NCI-H1694 (cell line): ENCODE measurements around the gene ZMYND10.

Experiments used
- DNase-seq: peaks from one replicate; lab custom pipeline; 2025; lab: John Stamatoyannopoulos, UW

ZMYND10 gene

GRCh38 chr3:50303013-50303815 lies 42.3 kb downstream of the ZMYND10 start, which contains the start of gene HYAL1:
HYAL1 (minus strand) TSS chr3:50303574; CDS start chr3:50302956, 618 bp downstream.
- no peak for DNase-seq

DNA sequence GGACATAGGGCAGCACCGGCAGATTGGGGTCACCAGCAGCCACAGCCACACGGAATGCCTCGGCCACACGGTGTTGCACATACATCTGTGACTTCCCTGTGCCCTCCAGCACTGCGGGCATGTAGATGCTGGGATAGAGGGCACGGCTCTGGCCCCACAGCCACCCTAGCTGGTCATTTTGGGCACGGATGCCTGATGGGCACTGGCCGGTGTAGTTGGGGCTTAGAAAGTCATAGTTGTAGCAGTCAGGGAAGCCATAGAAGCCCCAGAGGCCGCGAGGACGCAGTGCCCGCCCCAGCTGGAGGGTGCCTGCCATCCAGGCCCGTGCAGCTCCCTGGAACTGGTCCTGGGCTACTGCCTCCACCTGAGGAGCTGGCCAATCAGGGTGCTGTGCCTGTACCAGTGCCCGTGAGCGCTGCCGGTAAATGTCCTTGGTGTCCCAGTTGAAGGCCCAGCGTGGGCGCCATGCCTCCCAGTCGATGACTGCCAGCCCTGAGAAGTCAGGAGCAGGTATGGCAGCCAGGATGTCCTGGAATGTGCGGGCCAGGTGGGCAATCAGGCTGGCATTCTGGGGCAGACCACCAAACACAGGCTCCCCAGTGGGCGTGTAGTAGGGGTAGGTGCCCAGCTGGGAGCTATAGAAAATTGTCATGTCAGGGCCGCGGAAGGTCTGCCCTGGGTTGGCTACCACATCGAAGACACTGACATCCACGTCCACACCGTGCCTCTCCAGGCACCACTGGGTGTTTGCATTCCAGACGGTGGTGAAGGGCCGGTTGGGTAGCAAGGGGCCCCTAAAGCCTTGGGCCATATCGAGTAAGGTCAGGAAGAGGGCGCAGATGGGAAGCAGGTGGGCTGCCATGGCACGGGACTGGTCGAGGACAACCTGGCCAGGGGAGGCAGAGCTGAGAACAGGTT lies 43.2 kb downstream of the ZMYND10 start:
- no peak for DNase-seq

GRCh38 chr3:50300681-50301254 lies 44.8 kb downstream of the ZMYND10 start:
- DNase-seq = no peak

- no peak for DNase-seq
Observed at GRCh38 chr3:50299929-50300680, 45.4 kb downstream of the ZMYND10 start.

- DNase-seq = no peak
Observed at GRCh38 chr3:50299638-50299928, 45.9 kb downstream of the ZMYND10 start.

DNA sequence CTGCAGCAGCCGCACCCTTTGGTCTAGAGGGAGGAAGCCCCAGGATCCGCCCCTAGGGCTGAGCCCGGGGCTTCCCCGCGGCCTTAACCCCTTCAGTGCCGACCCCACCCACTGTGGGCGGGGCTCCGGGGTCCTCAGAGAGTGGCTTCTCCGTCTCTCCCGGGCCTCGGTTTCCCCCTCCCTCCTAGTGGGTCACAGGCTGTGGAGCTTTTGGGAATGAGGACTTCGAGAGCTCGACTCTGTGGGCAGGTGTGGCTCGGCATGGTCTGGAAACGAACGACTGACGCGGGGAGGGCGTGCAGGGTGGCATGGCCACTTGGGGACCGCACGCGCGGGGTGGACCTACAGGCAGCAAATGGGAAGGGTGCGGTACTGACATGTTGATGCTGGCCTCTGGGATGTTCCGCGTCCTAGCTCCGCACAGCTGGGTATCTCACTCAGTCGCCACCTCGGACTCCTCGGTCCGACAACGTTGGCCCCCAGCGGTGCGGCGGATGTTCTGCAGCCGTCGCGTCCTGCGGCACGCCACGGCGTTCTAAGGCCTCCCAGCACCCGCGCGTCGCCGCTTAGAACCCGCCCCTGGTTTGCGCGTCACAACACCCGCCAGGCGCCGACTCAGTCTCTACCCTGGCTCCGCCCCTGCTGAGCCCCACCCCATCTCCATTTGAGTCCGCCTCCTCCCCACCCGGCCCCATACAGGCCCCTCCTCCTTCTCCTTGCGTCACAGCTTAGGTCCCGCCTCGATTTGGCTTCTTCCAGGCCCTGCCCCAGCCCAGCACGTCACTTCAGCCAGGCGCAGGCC lies 46.5 kb downstream of the ZMYND10 start, which contains the start of the genes HYAL3 and NAA80:
Gene HYAL3 (minus strand): TSS at position 570 of the 802 bp plus-strand sequence. CDS start 3,803 bp downstream, outside the sequence.
Gene NAA80 (minus strand): TSS at position 570 of the 802 bp plus-strand sequence. CDS start 1,942 bp downstream, outside the sequence.
- DNase-seq = peak; percentile 86

DNA sequence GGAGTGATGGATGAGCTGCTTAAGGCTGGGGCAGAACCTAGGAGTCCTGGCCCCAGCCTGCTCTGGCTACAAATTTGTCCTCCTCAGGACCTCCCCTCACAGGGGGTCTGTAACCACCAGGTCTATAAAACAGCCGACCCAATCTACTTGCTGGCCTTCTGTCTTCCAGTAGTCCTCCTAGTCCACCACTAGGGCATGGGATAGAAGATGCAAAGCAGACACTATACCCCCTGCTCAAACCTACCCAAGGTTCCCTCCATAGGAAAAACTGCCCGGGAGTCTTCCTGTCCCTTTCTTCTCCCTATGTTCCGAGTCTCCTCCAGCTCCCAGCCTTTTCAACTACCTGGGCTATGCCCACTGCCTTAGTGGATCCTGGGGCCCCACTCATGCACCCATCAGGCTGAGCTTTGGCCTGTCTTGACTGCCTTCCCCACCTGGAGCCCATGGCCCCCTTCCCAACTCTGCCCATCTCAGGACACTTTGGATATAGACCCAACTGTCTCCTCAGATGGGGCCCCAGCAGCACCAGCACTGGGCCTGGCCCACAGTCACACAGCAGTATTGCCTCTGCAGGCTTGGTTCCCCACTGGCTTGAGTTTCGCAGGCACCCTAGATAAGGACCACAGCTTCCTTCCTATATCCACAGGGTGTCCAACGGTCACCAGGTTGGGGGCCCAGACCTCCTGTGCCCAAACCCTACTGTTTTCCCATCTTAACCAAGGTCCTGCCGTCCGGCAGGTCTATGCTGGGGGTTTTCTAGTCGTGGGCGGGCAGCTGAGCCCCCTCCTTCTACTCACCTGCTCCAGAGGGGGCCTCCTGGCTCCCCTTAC lies 47.4 kb downstream of the ZMYND10 start:
- DNase-seq = no peak

DNA sequence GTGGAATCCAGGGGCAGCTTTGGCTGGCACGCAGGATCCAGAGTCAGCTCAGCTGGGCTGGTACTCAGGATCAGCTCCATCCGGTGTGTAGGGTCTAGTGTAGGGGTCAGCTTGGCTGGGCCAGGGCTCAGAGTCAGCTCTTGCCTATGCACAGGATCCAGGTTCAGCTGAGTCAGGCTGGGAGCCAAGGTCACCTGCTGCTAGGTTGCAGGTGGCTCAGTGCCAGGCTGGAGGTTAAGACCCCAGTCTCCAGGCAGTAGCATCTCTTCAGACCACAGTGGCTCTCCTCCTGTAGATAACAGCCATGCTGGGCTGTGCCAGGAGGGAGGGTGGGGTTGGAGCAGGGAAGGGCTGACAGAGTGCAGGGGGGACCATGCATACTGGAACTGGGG lies 48.2 kb downstream of the ZMYND10 start:
- DNase-seq = no peak

DNA sequence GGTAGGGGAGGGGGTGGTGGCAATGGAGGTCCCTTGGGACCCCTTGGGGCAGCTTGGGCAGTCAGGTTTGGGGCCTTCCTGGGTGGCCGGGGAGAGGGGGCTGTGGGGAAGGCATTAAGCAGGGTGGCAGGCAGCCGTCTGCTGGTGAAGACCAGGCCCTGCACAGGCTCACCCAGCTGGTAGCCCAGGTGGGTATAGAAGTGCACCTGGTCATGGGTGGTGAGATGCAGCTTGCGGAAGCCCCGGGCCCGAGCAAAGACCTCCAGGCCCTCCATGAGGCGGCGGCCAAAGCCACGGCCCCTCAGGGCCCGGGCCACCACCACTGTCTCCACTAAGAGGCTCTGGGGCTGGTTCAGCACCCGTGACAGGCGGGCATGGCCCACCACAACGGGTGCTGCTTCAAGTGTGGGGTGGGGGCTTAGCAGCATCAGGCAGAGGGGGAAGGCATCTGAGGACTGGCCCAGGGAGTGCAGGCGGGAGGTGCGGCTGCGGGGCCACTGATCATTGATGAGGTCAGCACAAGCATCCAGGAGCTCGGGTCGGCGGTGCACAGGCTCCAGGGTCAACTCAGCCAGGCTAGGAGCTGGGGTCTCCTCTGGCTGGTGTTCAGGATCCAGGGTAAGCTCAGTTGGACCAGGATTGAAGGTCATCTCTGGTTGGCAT lies 48.7 kb downstream of the ZMYND10 start:
- DNase-seq = no peak

DNA sequence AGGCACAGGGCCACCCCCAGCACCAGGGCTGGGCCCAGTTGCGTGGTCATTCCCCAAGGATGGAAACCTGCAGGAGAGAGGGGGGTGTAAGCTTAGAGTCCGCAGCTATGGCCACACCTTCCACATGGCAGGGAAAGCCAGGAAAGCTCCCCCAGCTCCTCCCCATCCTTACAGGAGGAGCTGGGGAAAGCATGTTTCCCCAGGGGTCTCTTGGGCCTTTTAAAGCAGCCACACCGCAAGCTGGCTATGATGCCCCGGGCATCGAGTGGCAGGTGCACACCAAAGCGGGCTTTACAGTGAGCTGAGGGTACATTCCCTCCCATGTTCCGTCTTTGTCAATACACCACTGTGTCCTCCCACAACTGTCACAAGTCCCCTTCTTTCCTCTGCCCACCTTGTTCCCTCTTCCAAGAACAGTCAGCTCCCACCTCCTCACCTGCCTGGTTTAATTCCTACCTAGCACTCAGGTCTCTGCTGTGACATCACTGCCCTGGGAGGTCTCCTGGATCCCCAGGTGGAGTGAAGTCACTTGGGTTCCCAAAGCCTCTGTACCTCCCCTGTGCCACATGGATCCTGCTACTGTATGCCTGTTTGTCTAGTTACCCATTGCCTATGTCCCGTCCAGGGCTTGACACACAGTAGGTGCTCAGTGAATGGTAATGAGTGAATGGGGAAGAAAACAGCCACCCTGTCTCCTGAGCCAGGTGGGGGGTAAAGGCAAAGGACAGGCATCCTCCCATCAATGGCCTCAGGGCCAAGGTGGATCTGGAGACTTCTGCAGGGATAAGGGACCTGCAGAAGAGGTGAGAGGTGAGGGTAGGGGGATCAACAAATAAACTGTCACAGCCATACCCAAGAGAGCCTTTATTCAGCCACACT lies 49.7 kb downstream of the ZMYND10 start:
- DNase-seq = no peak

DNA sequence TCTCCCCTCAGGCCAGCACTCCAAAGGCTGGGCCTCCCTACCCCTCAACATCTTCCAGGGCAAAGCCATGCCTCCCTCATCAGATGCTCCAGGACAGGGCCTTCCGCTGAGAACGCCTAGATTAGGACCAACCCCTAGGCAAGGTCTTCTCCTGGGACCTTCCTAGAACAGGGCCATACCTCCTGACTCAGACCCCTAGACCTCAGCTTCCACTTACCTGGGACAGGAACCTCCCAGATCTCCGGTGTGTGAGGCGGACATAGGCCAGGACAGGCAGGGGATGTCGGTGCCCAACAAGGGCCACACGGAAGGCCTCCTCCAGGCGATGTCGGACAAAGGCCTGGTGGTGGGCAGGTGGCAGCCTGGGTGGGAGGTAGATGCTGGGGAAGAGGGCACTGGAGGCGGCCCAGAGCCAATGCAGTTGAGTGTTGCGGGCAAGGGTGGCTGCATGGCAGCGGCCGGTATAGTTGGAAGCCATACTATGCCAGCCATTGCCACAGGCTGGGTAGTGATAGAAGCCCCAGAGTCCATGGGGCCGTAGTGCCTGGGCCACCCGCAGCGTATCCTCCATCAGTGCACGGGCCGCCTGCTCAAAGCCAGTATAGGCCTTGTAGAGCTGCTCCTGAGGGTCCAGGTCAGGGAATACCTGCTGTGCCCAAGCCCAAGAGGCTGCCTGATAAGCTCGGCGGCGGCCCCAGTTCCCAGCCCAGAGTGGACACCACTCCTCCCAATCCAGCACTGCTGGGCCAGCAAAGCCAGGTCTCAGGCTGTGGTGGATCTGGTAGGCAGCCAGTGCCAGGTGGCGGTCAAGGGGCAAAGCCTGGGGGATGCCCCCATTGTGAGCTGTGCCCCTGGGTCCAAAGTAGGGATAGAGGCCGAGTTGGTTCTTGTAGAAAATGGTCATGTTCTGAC lies 50.8 kb downstream of the ZMYND10 start:
- no peak for DNase-seq

- no peak for DNase-seq
Observed at GRCh38 chr3:50294089-50294488, 51.4 kb downstream of the ZMYND10 start.

DNA sequence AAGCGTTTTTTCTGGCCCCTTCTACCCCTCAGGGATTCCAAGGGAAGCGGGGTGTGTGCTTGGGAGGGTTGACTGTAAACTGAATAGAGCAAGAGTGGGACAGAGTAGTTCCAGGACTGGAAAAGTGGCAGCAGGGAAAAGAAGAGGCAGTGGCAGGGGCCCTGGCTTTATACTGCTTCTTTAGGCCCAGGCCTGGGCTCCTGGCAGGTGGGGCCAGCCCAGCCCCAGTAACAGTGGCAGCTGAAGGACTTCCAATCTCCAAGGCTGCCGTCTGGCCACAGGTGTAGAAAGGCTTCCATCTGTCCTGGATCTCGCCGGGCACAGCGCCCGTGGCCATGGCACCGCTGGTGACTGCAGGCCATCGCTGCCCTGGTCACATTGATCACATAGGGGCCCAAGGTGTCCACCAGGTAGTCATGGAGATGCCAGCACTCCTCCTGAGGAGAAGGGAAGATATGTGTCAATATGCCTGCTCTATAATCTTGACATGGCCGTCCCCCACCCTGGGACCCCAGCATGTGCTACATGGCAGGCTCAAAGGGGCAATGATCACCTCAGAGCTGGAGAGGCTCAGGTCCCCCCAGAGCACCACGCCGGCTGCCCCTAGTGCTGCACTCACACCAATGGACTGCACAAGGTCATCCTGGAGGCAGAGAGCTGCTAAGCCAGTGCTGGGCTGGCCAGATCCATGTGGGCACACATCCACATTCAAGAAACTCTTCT lies 52.3 kb downstream of the ZMYND10 start:
- DNase-seq = no peak

- peak; percentile 69 for DNase-seq
Observed at GRCh38 chr3:50292159-50293078, 53.1 kb downstream of the ZMYND10 start, which contains the start of gene IFRD2. IFRD2 (minus strand) TSS chr3:50292429; CDS start chr3:50292274, 155 bp downstream.
